HG03575 (cell line): ENCODE results near the gene SAMD5.
"Not testable (repeated sequence)": the region's sequence is repeated elsewhere in the genome, so short reads cannot be mapped to it uniquely, and the experiment has no call there.

Experiments used
- ATAC-seq: cut with Tn5 transposase; IDR thresholded peaks from one replicate; pipeline ENCODE4 v1.9.1; 2021; ENCODE audit not compliant: unreplicated experiment, insufficient number of reproducible peaks, low FRiP score; ENCODE audit errors: extremely low read depth

Gene SAMD5

DNA sequence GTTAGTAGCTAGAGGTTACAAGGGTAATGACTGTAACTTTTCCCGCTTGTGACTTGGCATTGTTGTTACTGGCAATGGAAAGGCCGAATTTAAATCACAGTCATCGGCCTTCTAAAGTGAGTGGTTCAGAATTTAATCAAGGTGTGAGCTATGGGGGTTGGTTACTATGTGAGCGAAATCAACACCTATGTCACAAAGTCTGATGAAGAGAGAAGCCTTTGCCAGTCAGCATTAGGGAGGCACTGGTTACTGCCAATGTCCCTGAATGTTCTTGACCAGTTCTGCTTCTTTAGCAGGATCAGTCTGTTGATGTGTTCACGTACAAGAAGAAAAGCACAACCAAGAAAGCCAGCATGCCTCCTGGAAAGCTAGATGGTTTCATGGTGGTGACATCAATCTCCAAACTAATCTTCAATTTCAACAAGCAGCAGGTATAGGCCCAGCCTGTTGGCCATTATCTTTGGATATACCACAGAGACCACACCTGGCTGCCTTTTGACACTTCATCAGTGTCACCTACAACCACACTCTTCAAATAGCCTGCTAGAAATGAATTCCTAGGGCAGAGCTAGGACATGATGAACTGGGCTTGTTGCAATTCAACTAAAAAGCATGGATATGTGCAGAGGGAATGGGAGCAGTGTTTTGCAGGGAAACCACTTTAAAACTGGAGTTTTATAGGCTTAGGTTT lies 17.2 kb downstream of the SAMD5 start:
- ATAC-seq = no peak

- no peak for ATAC-seq
These were observed 18.7 kb downstream of the SAMD5 start for GRCh38 chr6:147527197-147527596.

DNA sequence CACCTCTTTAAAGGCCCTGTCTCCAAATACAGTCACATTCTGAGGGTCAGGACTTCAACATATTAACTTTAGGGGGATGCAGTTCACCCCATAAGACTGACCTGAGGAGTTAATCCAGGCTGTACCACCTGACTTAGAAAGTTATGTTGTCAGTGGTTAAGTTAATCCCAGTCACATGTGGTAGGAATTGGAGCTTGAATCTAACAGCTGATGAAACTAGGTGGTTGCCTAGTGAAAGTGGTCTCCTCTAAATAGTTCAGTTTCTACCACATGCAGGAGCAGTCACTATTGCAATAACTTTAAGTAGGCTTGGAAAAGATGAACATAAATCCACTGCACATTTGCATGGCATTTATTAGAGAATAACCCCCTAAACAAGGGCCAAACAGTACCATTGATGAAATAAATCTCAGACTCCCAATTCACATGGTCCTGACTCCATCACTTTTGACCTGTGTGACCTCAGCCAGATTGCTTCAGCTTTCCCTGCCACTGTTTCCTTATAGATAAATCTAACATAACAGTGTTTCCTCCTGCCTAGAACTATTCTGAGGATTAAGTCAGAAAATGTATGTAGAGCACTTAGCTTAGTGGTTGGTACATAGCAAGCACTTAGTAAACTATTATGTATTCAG lies 20.1 kb downstream of the SAMD5 start:
- no peak for ATAC-seq

- ATAC-seq = no peak
These were observed 21.9 kb downstream of the SAMD5 start for GRCh38 chr6:147530132-147531060.

DNA sequence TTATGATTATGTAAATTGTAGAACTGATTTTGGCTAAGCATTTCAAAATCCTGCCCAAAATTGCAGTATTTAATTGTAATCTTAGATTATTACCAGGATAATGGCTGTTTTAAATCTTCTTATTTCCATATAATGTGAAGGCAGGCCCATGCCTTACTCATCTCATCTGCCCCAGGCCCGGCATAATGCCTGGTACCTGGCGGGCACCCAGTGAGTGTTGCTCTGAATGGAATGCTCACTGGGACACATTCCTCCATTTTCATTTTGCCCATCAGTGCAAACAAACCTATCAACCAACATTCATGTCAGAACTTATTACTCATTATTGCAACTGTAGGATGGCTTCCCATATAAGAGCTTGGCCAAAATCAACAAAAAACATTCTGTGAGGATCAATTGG lies 22.8 kb downstream of the SAMD5 start:
- ATAC-seq = no peak

- no peak for ATAC-seq
These were observed 25.8 kb downstream of the SAMD5 start for GRCh38 chr6:147534116-147534860.

DNA sequence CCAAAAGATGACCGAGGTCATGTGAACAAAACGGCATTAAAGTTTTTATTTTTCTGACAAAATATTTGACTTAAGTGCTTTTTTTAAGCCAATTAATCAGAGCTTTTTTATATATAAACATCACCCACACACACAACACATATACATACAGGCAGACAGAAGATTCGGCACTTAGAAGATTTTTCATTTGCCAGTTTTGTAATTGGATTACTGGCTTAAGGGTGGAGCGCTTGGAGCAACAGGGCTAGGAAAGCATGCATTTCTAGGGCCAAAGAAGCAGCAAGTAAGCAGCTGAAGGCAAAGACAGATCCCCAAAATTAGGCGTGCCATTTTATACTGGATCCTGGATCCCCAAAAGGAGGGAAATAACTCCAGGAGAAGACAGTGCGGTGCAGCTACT lies 30.3 kb downstream of the SAMD5 start:
- ATAC-seq = no peak

GRCh38 chr6:147540075-147540474 lies 31.6 kb downstream of the SAMD5 start:
- ATAC-seq = no peak

- ATAC-seq = not testable (repeated sequence)
These were observed 33.9 kb downstream of the SAMD5 start for GRCh38 chr6:147542436-147542835.

DNA sequence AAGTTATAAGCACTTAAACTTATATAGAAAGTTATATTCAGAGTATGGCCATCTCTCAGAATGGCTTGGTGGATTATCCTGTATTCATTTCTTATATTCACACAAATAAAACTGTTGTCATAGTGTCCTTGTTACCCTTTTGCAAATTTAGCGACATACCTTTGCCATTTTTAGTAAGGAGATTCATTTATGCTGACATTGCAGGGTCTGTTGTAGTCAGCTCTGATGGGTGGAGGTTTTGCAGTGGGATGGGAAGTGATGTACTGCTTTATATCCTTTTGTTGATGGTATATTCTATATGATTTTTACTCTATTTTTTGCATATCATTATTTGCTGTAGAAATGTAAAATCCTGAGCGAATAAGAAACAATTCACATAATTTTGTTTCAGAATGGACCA lies 35.9 kb downstream of the SAMD5 start:
- no peak for ATAC-seq

DNA sequence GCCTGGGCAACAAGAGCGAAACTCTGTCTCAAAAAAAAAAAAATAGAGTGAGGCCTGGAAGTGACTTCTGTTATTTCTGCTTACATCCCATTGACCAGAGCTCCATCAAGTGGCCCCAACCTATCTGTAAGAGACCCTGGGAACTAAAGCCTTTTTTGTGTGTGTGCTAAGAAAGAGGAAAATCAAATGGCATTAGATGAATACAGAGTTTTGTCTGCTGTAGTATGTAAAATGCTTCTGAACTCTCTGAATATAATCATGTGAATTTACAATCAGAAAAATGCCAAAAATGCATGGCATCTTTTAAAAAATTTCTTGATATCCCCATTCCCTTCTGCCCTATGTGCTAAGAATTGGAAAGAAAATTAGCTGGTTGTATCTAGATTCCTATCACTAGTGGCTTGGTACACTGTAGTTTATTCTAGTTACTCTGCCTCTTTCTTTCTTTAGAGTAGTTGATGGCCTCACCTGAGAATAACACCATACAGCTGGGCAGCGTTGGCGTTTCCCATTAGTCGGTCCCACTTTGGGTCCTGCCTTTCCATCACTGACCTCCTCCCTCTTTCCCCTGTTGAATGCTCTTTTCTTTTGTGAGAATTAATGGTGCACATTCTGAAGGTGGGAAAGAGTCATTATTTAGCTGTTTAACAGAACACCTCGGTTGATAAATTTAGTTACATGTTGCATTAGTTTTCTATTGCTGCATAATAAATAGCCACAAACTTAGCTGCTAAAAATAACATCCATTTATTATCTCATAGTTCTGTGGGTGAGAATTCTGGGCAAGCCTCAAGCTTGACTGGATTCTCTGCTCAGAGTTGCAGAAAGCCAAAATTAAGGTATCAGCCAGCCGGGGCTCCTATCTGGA lies 38.2 kb downstream of the SAMD5 start:
- ATAC-seq = no peak

- no peak for ATAC-seq
These were observed 38.9 kb downstream of the SAMD5 start for GRCh38 chr6:147547369-147547902.

- no peak for ATAC-seq
These were observed 40.5 kb downstream of the SAMD5 start for GRCh38 chr6:147548921-147549475.

DNA sequence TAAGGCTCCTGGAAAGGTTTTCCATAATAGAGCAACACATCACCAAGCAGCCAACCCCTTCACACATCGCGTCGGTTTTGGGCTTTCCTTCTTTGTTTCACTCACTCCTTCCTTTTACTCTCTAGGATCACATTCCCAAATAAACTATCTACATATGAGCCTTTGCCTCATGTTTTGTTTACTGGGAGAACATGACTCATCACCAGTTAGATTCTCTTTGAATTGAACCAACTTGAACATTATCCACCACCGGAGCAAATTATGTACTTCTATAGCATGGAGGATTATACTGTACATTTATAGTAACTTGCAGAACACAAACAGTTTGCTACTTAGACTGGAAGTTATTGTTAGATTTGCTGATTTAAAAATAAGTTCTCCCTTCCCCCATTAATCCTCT lies 41.0 kb downstream of the SAMD5 start:
- ATAC-seq = no peak

DNA sequence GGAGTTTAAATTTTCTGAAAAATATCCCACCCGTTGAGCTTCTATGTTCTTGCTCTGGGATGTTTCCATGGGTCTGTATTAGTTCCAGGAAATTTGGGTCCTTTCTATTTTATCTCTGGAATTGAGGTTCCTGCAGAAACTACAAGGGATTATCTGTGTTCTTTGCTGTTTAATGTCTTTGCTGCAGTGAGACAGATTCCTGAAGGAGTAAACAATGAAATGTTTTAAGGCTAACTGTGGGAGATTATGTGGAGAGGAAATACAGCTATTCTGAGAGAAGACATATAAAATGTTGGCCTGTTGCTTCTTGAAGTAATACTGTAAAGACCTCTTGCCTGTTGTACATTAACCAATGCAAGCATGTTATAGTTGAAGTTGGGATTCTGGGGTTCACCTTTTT lies 43.5 kb downstream of the SAMD5 start:
- ATAC-seq = no peak

DNA sequence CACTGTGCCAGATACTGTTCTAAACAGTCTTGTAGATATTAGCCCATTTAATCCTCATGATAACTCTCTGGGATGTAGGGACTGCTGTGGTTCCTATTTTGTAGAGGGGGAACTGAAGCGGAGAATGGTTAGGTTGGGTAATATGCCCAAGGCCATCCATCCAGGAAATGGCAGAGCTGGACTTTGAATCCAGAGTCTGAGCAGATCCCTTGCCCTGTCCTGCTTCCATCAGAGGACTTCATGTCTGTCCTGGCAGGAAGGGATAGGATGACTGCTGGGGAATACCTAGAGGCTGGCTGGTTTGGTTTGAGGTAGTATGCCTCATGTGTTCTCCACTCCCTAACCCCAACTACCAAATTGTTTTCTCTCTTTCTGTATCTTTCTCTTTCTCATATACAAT lies 44.6 kb downstream of the SAMD5 start:
- ATAC-seq = no peak

DNA sequence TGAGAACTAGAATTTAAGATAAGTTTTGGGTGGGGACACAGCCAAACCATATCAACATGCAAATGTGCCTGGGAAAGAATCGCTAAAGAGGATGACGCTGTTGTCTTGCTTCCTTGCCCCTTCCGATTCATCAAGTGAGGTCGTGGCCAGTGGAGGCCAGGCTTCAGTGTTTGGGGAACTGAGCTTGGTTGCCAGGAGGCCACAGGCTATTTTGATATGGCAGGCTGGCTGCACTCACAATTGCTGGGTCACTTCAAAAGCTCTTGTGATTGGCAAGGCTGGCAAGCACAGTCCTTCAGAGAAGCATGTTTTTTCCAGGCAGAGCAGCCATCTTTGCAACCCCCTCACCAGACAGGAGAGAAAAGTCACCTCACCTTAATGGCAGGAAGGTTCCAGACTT lies 45.8 kb downstream of the SAMD5 start:
- no peak for ATAC-seq

- ATAC-seq = no peak
These were observed 50.5 kb downstream of the SAMD5 start for GRCh38 chr6:147559006-147559405.
